Measurements from ENCODE around the gene ZCWPW2. TPM values are rescaled to one million over a fixed set of nuclear protein-coding genes. Genes with fewer than 3 reads are reported as not detected.
A peak's percentile ranks its signal among the peaks of the same experiment; 100 is the strongest.

ZCWPW2 gene
- total and polyA plus RNA-seq, 9 of the 15 experiments (the other 6 are each of a cell fraction or from before 2014, with no cell fraction given) = 0.10 to 0.77 (median 0.44) TPM

GRCh38 chr3:28348629-28349468, at the start of gene ZCWPW2, which contains the start of gene AZI2 (continued):
- TF ChIP-seq HBP1 (CRISPR knock-in tag; IDR thresholded peaks at IDR 0.05) (peak; percentile 44; the same call in 1 of the 2 replicates), RBM17 (IDR thresholded peaks at IDR 0.05; ENCODE audit: borderline replicate concordance, low read depth, low read length) (no peak), ARID3A (IDR thresholded peaks at IDR 0.05; ENCODE audit: borderline replicate concordance, low read depth, low read length) (no peak), IRF2 (CRISPR knock-in tag; IDR thresholded peaks at IDR 0.05) (no peak), FIP1L1 (IDR thresholded peaks at IDR 0.05; ENCODE audit: low read depth, low read length, poor library complexity, severe bottlenecking) (peak; percentile 67), CREB5 (CRISPR knock-in tag; IDR thresholded peaks at IDR 0.05) (no peak), MAFK (IDR thresholded peaks at IDR 0.05; ENCODE audit: low read length) (no peak), CHD7 (IDR thresholded peaks at IDR 0.05; ENCODE audit: low read depth, low read length) (no peak), MEIS2 (IDR thresholded peaks at IDR 0.05; ENCODE audit: partially characterized antibody) (peak; percentile 1), ARID1B (IDR thresholded peaks at IDR 0.05) (no peak; the same call in 1 of the 2 replicates)
